ENCODE data around the gene NDUFA12.

Gene NDUFA12

DNA sequence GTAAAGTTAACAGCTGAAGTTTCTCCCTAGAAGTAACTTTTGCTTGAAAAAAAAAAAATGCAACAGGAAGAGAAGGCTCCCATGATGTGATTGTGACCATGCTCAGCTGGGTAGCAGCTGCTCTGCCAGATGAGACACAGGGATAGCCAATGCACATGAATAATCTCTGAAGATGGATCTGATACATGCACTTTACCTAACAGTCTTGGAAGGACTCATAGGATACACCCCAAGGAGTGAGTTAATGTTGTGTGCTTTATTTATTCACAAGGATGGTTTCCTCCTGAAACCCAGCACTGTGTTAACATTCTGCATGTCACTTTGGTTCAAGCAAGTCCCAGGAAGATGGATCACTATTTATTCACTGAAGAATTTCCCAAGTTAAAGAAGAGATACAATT, 46.5 kb downstream of the NDUFA12 start:
- TF ChIP-seq YY1 (IDR thresholded peaks at IDR 0.05; ENCODE audit: low read depth) (no peak), TEAD4 (IDR thresholded peaks at IDR 0.05) (no peak), CEBPB (IDR thresholded peaks at IDR 0.05) (no peak), NFIC (IDR thresholded peaks at IDR 0.05) (no peak), USF1 (IDR thresholded peaks at IDR 0.05) (no peak), EP300 (IDR thresholded peaks at IDR 0.05; ENCODE audit: borderline replicate concordance) (no peak), EGR1 (IDR thresholded peaks at IDR 0.05) (no peak)

GRCh38 chr12:94954948-94955592, 48.4 kb downstream of the NDUFA12 start:
- no peak for TF ChIP-seq EP300 (IDR thresholded peaks at IDR 0.05; ENCODE audit: borderline replicate concordance)
- TF ChIP-seq, protein P1, sequence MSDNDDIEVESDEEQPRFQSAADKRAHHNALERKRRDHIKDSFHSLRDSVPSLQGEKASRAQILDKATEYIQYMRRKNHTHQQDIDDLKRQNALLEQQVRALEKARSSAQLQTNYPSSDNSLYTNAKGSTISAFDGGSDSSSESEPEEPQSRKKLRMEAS (IDR thresholded peaks at IDR 0.05): no peak
- no peak for TF ChIP-seq CEBPB (IDR thresholded peaks at IDR 0.05)
- no peak for TF ChIP-seq TEAD4 (IDR thresholded peaks at IDR 0.05)
- TF ChIP-seq CREB1 (IDR thresholded peaks at IDR 0.05; ENCODE audit: low read depth): no peak
- no peak for TF ChIP-seq RAD21 (IDR thresholded peaks at IDR 0.05; ENCODE audit: low read depth)
- no peak for TF ChIP-seq FOXM1 (IDR thresholded peaks at IDR 0.05; ENCODE audit: borderline replicate concordance, low read depth)
- TF ChIP-seq TAF1 (IDR thresholded peaks at IDR 0.05; ENCODE audit: low read depth): no peak
- no peak for TF ChIP-seq YY1 (IDR thresholded peaks at IDR 0.05; ENCODE audit: low read depth)
- TF ChIP-seq REST (IDR thresholded peaks at IDR 0.05; ENCODE audit: low read depth): no peak
- no peak for TF ChIP-seq TCF12 (IDR thresholded peaks at IDR 0.05; ENCODE audit: low read depth)
- no peak for TF ChIP-seq USF1 (IDR thresholded peaks at IDR 0.05)
- TF ChIP-seq NFIC (IDR thresholded peaks at IDR 0.05): no peak
- TF ChIP-seq EGR1 (IDR thresholded peaks at IDR 0.05): no peak
- no peak for TF ChIP-seq ZBTB7A (IDR thresholded peaks at IDR 0.05; ENCODE audit: low read depth)

DNA sequence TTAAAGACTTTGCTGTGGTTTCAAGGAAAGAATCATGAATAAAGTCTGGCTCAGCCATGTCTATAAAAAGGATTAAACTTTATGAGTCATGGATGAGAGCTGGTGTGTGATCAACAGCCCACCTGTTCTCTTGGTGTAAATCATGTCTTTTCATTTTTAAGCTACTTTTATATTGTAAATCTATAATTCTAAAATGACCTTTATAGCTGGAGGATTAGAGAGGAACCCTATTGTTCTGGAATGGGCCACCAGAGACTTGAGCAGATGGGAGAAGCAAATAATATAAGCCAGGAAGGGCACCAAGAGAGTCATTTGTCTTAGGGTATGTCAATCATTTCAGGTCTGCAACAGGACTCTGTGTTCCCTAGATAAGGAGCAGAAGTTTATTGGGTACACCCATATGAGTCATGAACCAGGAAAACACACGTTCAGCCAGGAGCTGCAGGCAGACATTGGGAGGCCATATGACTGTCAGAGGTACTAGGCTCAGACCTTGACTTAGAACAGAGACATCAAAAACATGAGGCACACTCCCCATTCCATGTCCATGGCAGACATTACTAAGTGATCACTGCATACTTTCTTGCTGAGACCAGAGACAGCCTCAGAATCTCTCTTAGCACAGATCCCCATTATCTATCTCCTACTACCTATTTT, 49.3 kb downstream of the NDUFA12 start:
- TF ChIP-seq TCF12 (IDR thresholded peaks at IDR 0.05; ENCODE audit: low read depth) (no peak), ZBTB7A (IDR thresholded peaks at IDR 0.05; ENCODE audit: low read depth) (no peak), CREB1 (IDR thresholded peaks at IDR 0.05; ENCODE audit: low read depth) (no peak), REST (IDR thresholded peaks at IDR 0.05; ENCODE audit: low read depth) (no peak), NFIC (IDR thresholded peaks at IDR 0.05) (no peak), RAD21 (IDR thresholded peaks at IDR 0.05; ENCODE audit: low read depth) (no peak), TAF1 (IDR thresholded peaks at IDR 0.05; ENCODE audit: low read depth) (no peak), TEAD4 (IDR thresholded peaks at IDR 0.05) (no peak), CEBPB (IDR thresholded peaks at IDR 0.05) (no peak), EP300 (IDR thresholded peaks at IDR 0.05; ENCODE audit: borderline replicate concordance) (no peak), EGR1 (IDR thresholded peaks at IDR 0.05) (no peak), USF1 (IDR thresholded peaks at IDR 0.05) (no peak), FOXM1 (IDR thresholded peaks at IDR 0.05; ENCODE audit: borderline replicate concordance, low read depth) (no peak), YY1 (IDR thresholded peaks at IDR 0.05; ENCODE audit: low read depth) (no peak)
- TF ChIP-seq, protein P1 (IDR thresholded peaks at IDR 0.05): no peak

GRCh38 chr12:94952325-94952724, 51.2 kb downstream of the NDUFA12 start:
- TF ChIP-seq CREB1 (IDR thresholded peaks at IDR 0.05; ENCODE audit: low read depth): no peak
- TF ChIP-seq NFIC (IDR thresholded peaks at IDR 0.05): no peak
- TF ChIP-seq, protein P1 (IDR thresholded peaks at IDR 0.05): no peak
- TF ChIP-seq REST (IDR thresholded peaks at IDR 0.05; ENCODE audit: low read depth): no peak
- TF ChIP-seq ZBTB7A (IDR thresholded peaks at IDR 0.05; ENCODE audit: low read depth): no peak
- TF ChIP-seq TCF12 (IDR thresholded peaks at IDR 0.05; ENCODE audit: low read depth): no peak
- no peak for TF ChIP-seq CEBPB (IDR thresholded peaks at IDR 0.05)
- TF ChIP-seq EGR1 (IDR thresholded peaks at IDR 0.05): no peak
- TF ChIP-seq FOXM1 (IDR thresholded peaks at IDR 0.05; ENCODE audit: borderline replicate concordance, low read depth): no peak
- no peak for TF ChIP-seq YY1 (IDR thresholded peaks at IDR 0.05; ENCODE audit: low read depth)
- no peak for TF ChIP-seq TEAD4 (IDR thresholded peaks at IDR 0.05)
- no peak for TF ChIP-seq RAD21 (IDR thresholded peaks at IDR 0.05; ENCODE audit: low read depth)
- TF ChIP-seq USF1 (IDR thresholded peaks at IDR 0.05): no peak
- TF ChIP-seq TAF1 (IDR thresholded peaks at IDR 0.05; ENCODE audit: low read depth): no peak
- TF ChIP-seq EP300 (IDR thresholded peaks at IDR 0.05; ENCODE audit: borderline replicate concordance): no peak

Measured in Ishikawa (cell line).